Peyer's patch (tissue), 4 donors: Measurements from ENCODE around the gene FGFBP2. TPM values are rescaled to one million over a fixed set of nuclear protein-coding genes. Genes with fewer than 3 reads are reported as not detected.

ENCODE experiments used
- DNase-seq, 3 donors: peaks; one replicate each; pipeline ENCODE4 v3.0.0-alpha.2; 2017 to 2019
- H3K27ac ChIP-seq, 4 donors: fragments of 200-600 bp; sonication (generic); one replicate each; pipeline ENCODE4 v1.5.1; 2016 to 2019
- H3K27me3 ChIP-seq, 2 donors: fragments of 200-600 bp; sonication (generic); one replicate each; pipeline ENCODE4 v1.5.1; 2019
- H3K36me3 ChIP-seq, 3 donors: fragments of 200-600 bp; sonication (generic); one replicate each; pipeline ENCODE4 v1.5.1; 2016 to 2019
- H3K4me1 ChIP-seq, 4 donors: fragments of 200-600 bp; sonication (generic); one replicate each; pipeline ENCODE4 v1.5.1; 2016 to 2019
- H3K4me3 ChIP-seq, 4 donors: fragments of 200-600 bp; sonication (generic); 1 replicate in 3 of 4; 2 replicates in 1 of 4; pipeline ENCODE4 v1.5.1; 2016 to 2019; ENCODE audit warnings: mild to moderate bottlenecking in 1 of 4
- H3K9me3 ChIP-seq, 4 donors: fragments of 200-600 bp; sonication (generic); one replicate each; pipeline ENCODE4 v1.5.1; 2016 to 2019; ENCODE audit warnings: mild to moderate bottlenecking in 1 of 4
- CTCF ChIP-seq, 6 experiments: fragments of 450-650 bp in 4 of 6; fragments of 200-600 bp in 2 of 6; sonication (generic) in 1 of 6; IDR thresholded peaks; one replicate each; pipeline ENCODE4 v1.5.1; 2017 to 2019; ENCODE audit warnings: antibody characterized with exemption in 6 of 6, mild to moderate bottlenecking in 3 of 6, moderate library complexity in 1 of 6
- POLR2A ChIP-seq, 2 donors: fragments of 450-650 bp; IDR thresholded peaks; one replicate each; pipeline ENCODE4 v1.5.1; 2017; ENCODE audit warnings: antibody characterized with exemption in 2 of 2, mild to moderate bottlenecking in 2 of 2, moderate library complexity in 2 of 2
- total RNA-seq, 4 donors: library from RNA; depleted of rRNA; stranded (reverse); fragments of >200 nt; gene quantifications; one replicate each; pipeline ENCODE4 v1.1.0, GENCODE V29; 2016

Gene FGFBP2
- total RNA-seq, 4 donors from 2014 or later, result not detected

- Histone ChIP-seq H3K4me3 (no peak overlapping the region), H3K36me3 (no peaks in the 10 kb centered on the region), H3K27ac (no peak overlapping the region), H3K4me1 (no peaks in the 10 kb centered on the region), H3K9me3 (no peaks in the 10 kb centered on the region), H3K27me3 (no peaks in the 10 kb centered on the region)
- no peak for DNase-seq
- TF ChIP-seq CTCF (IDR thresholded peaks at IDR 0.05) (no peak), POLR2A (IDR thresholded peaks at IDR 0.05) (no peak)
Observed at GRCh38 chr4:15945516-15945915, 17.5 kb downstream of the FGFBP2 start.

GRCh38 chr4:15944895-15945294 lies 18.1 kb downstream of the FGFBP2 start:
- H3K27ac ChIP-seq, result no peak overlapping the region
- TF ChIP-seq POLR2A (IDR thresholded peaks at IDR 0.05) (no peak), CTCF (IDR thresholded peaks at IDR 0.05) (no peak)
- no peak for DNase-seq
- H3K27me3 ChIP-seq, result no peaks in the 10 kb centered on the region
- no peaks in the 10 kb centered on the region for H3K4me1 ChIP-seq
- H3K36me3 ChIP-seq, result no peaks in the 10 kb centered on the region
- no peak overlapping the region for H3K4me3 ChIP-seq
- H3K9me3 ChIP-seq, result no peaks in the 10 kb centered on the region

GRCh38 chr4:15942283-15942682 lies 20.7 kb downstream of the FGFBP2 start:
- no peak for TF ChIP-seq CTCF (IDR thresholded peaks at IDR 0.05)
- no peak for TF ChIP-seq POLR2A (IDR thresholded peaks at IDR 0.05)
- no peak overlapping the region for H3K27ac ChIP-seq
- no peak for DNase-seq
- H3K36me3 ChIP-seq, result no peaks in the 10 kb centered on the region
- H3K27me3 ChIP-seq, result no peaks in the 10 kb centered on the region
- H3K4me3 ChIP-seq, result no peak overlapping the region
- H3K4me1 ChIP-seq, result no peaks in the 10 kb centered on the region
- H3K9me3 ChIP-seq, result no peaks in the 10 kb centered on the region

GRCh38 chr4:15938640-15939039 lies 24.3 kb downstream of the FGFBP2 start, which contains the start of gene FGFBP1:
Gene FGFBP1, minus strand, starts transcription at chr4:15938740. Its CDS starts 2,108 bp downstream, at chr4:15936632.
- no peaks in the 10 kb centered on the region for H3K4me1 ChIP-seq
- H3K36me3 ChIP-seq, result no peaks in the 10 kb centered on the region
- no peak within 1 kb of the TSS for H3K4me3 ChIP-seq
- TF ChIP-seq CTCF (IDR thresholded peaks at IDR 0.05) (no peak), POLR2A (IDR thresholded peaks at IDR 0.05) (no peak)
- peak within 1 kb of the TSS in 2 of 4 donors; percentile 5 to 61 for H3K27ac ChIP-seq
- no peaks in the 10 kb centered on the region for H3K9me3 ChIP-seq
- H3K27me3 ChIP-seq, result no peaks in the 10 kb centered on the region
- DNase-seq, result no peak

- Histone ChIP-seq H3K27ac (peak overlapping the region in 2 of 4 donors; percentile 5 to 61), H3K4me3 (no peak overlapping the region), H3K27me3 (no peaks in the 10 kb centered on the region), H3K36me3 (no peaks in the 10 kb centered on the region), H3K4me1 (no peaks in the 10 kb centered on the region), H3K9me3 (no peaks in the 10 kb centered on the region)
- TF ChIP-seq POLR2A (IDR thresholded peaks at IDR 0.05) (peak; percentile 63 to 67), CTCF (IDR thresholded peaks at IDR 0.05) (peak in 2 of 6 experiments; percentile 6 to 9)
- DNase-seq, result peak in 2 of 3 donors; percentile 86
Observed at GRCh38 chr4:15938182-15938581, 24.8 kb downstream of the FGFBP2 start.

- peak in 1 of 3 donors; percentile 51 for DNase-seq
- H3K4me1 ChIP-seq, result no peaks in the 10 kb centered on the region
- H3K9me3 ChIP-seq, result no peaks in the 10 kb centered on the region
- H3K27me3 ChIP-seq, result no peaks in the 10 kb centered on the region
- no peaks in the 10 kb centered on the region for H3K36me3 ChIP-seq
- no peak overlapping the region for H3K27ac ChIP-seq
- no peak overlapping the region for H3K4me3 ChIP-seq
- no peak for TF ChIP-seq CTCF (IDR thresholded peaks at IDR 0.05)
- no peak for TF ChIP-seq POLR2A (IDR thresholded peaks at IDR 0.05)
Observed at GRCh38 chr4:15936495-15936894, 26.5 kb downstream of the FGFBP2 start.
